ENCODE data around the gene GSX1.
"Not testable (repeated sequence)": the region's sequence is repeated elsewhere in the genome, so short reads cannot be mapped to it uniquely, and the experiment has no call there.

GSX1 gene

GRCh38 chr13:27794368-27794691 is 2.0 kb downstream of the GSX1 start:
- DNase-seq (ENCODE audit: low read depth) = no peak

- no peak for DNase-seq (ENCODE audit: low read depth)
Measured at GRCh38 chr13:27794921-27795717, 2.8 kb downstream of the GSX1 start.

- no peak for DNase-seq (ENCODE audit: low read depth)
Measured at GRCh38 chr13:27795718-27796019, 3.4 kb downstream of the GSX1 start.

GRCh38 chr13:27796544-27797227 is 4.4 kb downstream of the GSX1 start:
- DNase-seq (ENCODE audit: low read depth) = no peak

- DNase-seq (ENCODE audit: low read depth) = no peak
Measured at GRCh38 chr13:27797228-27797624, 4.9 kb downstream of the GSX1 start.

- no peak for DNase-seq (ENCODE audit: low read depth)
Measured at GRCh38 chr13:27806744-27807387, 14.6 kb downstream of the GSX1 start.

- no peak for DNase-seq (ENCODE audit: low read depth)
Measured at GRCh38 chr13:27808851-27809550, 16.7 kb downstream of the GSX1 start.

- DNase-seq (ENCODE audit: low read depth) = no peak
Measured at GRCh38 chr13:27810009-27810408, 17.7 kb downstream of the GSX1 start.

GRCh38 chr13:27810461-27810860 is 18.2 kb downstream of the GSX1 start:
- DNase-seq (ENCODE audit: low read depth) = no peak

- no peak for DNase-seq (ENCODE audit: low read depth)
Measured at GRCh38 chr13:27813826-27814225, 21.5 kb downstream of the GSX1 start.

GRCh38 chr13:27817832-27818231 is 25.5 kb downstream of the GSX1 start:
- DNase-seq (ENCODE audit: low read depth) = not testable (repeated sequence)

- DNase-seq (ENCODE audit: low read depth) = no peak
Measured at GRCh38 chr13:27820524-27821482, 28.5 kb downstream of the GSX1 start.

- DNase-seq (ENCODE audit: low read depth) = no peak
Measured at GRCh38 chr13:27821566-27821965, 29.3 kb downstream of the GSX1 start.

- no peak for DNase-seq (ENCODE audit: low read depth)
Measured at GRCh38 chr13:27822258-27822872, 30.1 kb downstream of the GSX1 start.

- no peak for DNase-seq (ENCODE audit: low read depth)
Measured at GRCh38 chr13:27822873-27823311, 30.6 kb downstream of the GSX1 start.

GRCh38 chr13:27824121-27824520 is 31.8 kb downstream of the GSX1 start:
- DNase-seq (ENCODE audit: low read depth) = no peak

GRCh38 chr13:27825072-27825471 is 32.8 kb downstream of the GSX1 start:
- no peak for DNase-seq (ENCODE audit: low read depth)

- DNase-seq (ENCODE audit: low read depth) = peak; percentile 20
Measured at GRCh38 chr13:27826379-27827353, 34.4 kb downstream of the GSX1 start.

GRCh38 chr13:27827646-27828045 is 35.4 kb downstream of the GSX1 start:
- no peak for DNase-seq (ENCODE audit: low read depth)

GRCh38 chr13:27830010-27830409 is 37.7 kb downstream of the GSX1 start:
- peak; percentile 19 for DNase-seq (ENCODE audit: low read depth)
